Measurements from ENCODE around the gene MPRIP. TPM values are rescaled to one million over a fixed set of nuclear protein-coding genes. Genes with fewer than 3 reads are reported as not detected.
A peak's percentile ranks its signal among the peaks of the same experiment; 100 is the strongest.

Gene MPRIP
- total and polyA plus RNA-seq, 2 of the 13 experiments (the other 11 are each of a cell fraction or from before 2014, with no cell fraction given), result 50.2 to 52.4 TPM

GRCh38 chr17:17206124-17206912 is 164.1 kb downstream of the MPRIP start, which contains the start of gene PLD6 (continued):
- peak; percentile 51; the same call in 1 of the 2 replicates for TF ChIP-seq ZNF646 (CRISPR knock-in tag; IDR thresholded peaks at IDR 0.05)
- TF ChIP-seq IRF2 (CRISPR knock-in tag; IDR thresholded peaks at IDR 0.05), result no peak
- no peak; the same call in 1 of the 2 replicates for TF ChIP-seq PRMT3 (CRISPR knock-in tag; IDR thresholded peaks at IDR 0.05; ENCODE audit: borderline replicate concordance, low read depth)
- TF ChIP-seq TBL1XR1 (IDR thresholded peaks at IDR 0.05; ENCODE audit: borderline replicate concordance, low read length, partially characterized antibody), result no peak
- TF ChIP-seq THAP8 (CRISPR knock-in tag; IDR thresholded peaks at IDR 0.05; ENCODE audit: borderline replicate concordance), result no peak; the same call in none of the 2 replicates
- TF ChIP-seq ZNF282 (IDR thresholded peaks at IDR 0.05; ENCODE audit: partially characterized antibody), result no peak
- no peak for TF ChIP-seq LCORL (IDR thresholded peaks at IDR 0.05)
- peak; percentile 62 for TF ChIP-seq LCORL (CRISPR knock-in tag; IDR thresholded peaks at IDR 0.05)
- no peak for TF ChIP-seq GRHL1 (CRISPR knock-in tag; conservative IDR thresholded peaks at IDR 0.05)
- no peak for TF ChIP-seq MYNN (CRISPR knock-in tag; IDR thresholded peaks at IDR 0.05; ENCODE audit: low read depth)
- TF ChIP-seq DBP (CRISPR knock-in tag; IDR thresholded peaks at IDR 0.05; ENCODE audit: not compliant biosample characterization), result peak; percentile 37
- TF ChIP-seq ZNF142 (CRISPR knock-in tag; IDR thresholded peaks at IDR 0.05), result peak; percentile 76; the same call in 1 of the 2 replicates
